HPDE6-E6E7 (cell line): ENCODE measurements around the gene F3.

Experiments used
- DNase-seq: peaks from one replicate; pipeline ENCODE4 v3.0.0; 2011; ENCODE audit warnings: missing footprints; ENCODE audit errors: extremely low spot score

The F3 gene

DNA sequence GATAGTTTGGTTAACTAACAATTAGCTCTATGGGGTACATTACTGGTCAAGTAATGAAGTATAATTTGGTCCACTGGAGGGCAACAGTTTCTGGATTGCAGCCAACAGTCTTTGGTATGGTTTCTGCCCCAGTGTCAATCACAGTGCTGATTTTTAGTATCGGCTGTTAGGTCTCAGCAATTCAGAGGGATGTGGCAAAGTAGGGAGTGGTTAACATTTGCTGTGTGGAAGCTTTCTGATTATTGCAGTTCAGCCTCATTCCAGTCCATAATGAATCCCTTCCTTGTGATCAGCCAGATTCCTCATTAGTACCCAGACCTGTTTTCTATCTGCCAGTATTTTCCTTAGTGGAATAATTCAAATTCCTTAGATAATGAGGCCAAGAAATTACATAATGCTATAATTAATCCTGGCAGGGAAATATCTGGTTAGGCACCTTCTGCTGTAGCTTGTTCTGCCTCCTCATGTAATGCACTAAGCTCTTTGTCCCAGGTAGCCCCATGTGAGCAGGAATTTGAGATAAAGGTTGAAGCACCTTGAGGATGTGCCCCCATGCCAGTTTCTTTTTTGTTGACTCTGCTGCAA lies 14.0 kb downstream of the F3 start:
- DNase-seq, result peak; percentile 55

DNA sequence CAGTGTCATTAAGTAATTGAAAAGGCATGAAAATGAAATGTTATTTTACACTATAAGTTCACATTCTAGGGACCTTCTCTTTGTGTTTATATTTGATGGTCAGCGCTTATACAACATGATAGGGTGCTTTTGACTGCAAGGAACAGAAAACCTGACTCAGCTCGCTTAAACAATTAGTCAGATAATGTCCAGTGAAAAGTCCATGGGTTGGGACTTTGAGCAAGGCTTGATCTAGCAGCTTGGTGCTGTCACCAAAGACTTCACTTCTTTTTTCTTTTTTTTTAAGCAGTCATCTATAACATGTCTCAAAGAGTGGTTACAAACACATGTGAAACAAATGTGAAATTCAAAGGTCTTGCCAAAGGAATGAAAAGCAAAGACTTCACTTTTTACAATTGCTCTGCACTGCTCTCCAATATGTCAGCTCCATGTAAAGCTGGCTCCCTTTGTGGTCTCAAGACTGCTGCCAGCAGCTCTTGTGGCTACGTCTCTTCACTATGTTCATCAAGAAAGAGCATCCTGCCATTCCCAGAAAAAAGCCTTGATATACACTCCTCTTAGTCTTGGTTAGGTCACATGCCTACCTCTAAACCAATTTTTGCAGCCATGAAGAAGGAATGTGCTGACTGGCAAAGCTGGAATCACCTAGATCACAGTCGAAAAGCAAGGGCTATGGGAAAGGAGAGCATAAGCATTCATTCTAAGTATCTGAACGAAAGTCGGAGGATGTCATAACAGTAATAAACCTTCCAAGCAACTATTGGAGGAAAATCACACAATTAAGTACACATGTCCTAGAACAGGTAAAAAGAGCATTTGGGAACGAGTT lies 15.2 kb downstream of the F3 start:
- no peak for DNase-seq

DNA sequence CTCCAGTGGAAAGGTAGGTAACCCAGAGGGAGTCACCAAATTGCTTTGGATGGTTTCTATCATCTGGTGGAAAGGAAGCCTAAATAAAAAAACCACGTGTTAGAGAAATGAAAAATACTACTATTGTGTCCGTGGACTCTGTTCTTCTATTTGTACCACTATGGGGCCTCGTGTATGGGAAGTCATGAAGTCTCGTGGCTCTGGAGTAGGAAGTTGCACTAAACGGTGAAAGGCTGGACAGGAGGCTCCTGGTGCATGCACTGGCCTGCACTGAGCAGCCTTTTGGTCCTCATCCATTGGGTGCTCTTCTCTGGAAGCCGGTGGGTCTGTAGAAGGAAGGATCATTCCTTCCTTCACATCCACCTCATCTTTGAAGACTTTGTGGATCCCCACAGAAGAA lies 17.0 kb downstream of the F3 start:
- DNase-seq, result no peak

DNA sequence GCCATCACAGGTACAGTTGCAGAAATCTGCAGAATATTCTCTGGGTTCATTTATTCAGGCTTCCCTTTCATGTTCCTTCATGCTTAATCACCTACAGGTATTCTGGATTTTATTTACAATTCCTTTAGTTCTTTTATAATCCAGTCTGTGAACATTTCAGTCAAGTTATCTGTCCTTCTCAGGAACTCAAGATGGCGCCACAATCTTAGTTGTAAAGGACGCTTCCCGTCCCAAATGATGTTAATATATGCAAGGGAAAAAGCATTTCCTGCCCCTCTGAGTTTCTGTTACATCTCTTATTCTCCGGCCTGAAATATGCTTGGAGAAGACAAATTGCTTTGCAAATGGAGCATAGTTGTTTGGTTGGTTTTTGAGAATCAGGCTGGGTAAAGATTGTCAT lies 19.3 kb downstream of the F3 start:
- no peak for DNase-seq

DNA sequence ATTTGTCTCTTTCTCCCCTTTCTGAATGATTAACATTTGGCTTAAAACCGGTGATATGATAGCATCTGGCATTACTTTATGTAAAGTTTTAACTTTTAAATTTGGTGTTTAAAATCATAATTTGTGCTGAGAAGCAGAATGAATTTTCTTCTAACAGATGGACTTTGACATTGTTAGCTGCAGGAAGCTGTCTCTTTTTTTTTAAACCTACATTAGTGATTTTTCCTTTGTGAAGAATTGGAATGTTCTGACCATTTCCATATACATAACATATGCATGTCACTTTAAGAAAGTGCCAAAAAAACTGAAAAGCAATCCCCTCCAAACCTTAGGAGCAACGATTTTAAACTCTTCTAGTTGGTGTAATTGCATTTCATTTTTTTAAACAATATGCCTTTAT lies 22.2 kb downstream of the F3 start:
- no peak for DNase-seq

DNA sequence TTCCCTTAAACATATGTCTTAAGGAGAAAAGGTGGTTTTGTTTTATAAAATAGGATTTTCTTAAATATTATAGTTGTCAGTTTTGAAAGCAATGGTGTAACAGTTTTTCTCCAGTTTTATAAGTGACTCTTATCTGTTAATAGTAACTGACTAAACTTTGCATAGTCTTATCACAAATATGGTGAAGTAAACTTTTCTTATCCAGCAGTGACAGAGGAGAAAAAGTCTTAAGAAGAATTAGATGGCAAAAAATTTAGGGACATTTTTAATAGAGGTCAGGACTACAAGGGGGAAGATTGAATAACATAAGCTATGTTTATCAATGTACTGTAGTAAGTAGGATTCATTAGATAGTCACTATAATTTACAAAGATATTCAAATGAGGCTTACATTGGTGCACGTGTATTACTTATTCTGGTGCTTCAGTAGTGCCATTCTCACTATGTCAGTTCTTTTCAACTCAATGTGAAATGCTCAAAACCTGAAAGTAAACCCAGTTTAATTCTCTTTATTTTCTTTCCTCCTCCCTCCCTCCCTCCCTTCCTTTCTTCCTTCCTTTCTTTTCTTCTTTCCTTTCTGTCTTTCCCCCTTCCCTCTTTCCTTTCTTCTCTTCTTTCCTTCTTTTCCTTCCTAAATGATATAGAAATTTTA lies 26.1 kb downstream of the F3 start:
- no peak for DNase-seq

DNA sequence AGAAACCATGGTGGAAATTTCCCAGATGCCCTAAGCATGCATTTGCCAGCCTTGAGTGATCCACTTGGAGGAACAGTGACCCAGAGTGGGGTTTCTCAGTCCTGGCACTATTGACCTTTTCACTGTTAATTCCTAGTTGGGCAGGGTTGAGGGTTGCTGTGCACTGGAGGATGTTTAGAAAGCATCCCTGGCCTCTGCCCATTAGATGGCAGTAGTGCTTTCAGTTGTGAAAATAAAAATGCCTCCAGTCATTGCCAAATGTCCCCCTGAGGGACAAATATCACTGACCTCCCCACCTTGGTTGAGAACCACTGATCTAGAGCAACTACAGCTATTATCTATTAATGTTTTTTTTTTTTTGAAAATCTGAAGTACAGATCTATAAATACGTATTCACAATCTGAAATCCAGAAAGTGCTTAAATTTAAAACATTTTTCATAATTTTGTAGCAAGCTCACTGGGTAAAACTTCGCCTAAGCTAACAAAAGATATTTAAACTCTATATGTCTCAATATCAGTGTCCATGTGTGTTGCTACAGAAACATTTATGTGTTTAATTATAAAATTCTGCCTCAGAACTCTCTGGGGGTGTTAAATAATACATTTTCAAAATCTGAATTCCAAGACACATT lies 27.3 kb downstream of the F3 start:
- DNase-seq, result no peak

DNA sequence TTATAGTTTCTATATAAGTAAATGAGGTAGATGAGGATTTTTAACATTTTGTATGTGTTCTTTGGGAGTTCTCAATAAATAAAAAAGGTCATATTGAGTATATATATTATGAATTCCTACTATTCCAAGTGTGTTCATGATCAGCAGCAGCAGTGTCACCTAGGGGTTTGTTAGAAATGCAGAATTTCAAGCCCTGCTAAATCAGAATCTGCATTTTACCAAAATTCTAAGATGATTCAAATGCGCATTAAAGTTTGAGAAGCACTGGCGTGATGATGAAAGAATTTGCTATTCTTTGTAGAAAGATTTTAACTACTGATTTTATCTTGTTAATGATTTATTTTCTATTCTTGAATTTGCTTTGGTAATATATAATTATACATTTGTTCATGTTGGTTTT lies 28.7 kb downstream of the F3 start:
- DNase-seq, result no peak

DNA sequence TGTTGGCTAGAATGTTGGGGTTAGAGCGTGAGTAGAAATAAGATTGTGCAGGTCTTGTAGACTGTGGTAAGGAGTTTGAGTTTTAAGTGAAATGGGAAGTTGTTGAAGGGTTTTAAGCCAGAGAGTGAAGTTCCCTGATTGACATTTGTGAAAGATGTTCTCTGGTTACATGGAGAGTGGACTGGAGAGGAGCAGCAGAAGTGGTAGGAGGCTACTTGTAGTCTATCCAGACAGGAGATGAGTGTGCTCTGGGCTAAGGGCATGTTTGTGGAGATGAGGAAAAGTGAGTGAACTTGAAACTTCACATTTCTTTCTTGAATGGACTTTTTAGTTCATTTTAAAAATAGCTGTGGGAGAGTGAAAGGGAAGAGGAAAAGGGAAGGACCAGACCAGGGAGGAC lies 37.0 kb downstream of the F3 start:
- no peak for DNase-seq

DNA sequence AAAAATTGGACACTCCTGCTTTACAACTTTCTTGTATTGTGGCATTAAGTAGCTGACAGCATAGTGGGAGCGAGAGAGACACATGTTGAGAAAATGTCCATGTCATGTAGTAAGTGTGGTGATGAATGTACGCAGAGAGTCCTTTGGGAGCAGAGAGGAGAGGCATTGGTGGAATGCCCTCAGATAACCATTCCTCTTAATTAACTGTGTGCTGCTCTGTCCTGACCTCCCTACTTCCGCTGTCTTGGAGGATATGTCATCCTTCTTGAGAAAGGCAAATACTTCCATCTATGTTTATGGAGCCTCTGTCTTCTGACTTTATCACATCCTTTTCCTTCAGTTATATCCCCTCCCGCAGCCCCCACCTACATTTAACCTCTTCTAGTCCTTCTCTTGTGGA lies 38.4 kb downstream of the F3 start:
- no peak for DNase-seq

DNA sequence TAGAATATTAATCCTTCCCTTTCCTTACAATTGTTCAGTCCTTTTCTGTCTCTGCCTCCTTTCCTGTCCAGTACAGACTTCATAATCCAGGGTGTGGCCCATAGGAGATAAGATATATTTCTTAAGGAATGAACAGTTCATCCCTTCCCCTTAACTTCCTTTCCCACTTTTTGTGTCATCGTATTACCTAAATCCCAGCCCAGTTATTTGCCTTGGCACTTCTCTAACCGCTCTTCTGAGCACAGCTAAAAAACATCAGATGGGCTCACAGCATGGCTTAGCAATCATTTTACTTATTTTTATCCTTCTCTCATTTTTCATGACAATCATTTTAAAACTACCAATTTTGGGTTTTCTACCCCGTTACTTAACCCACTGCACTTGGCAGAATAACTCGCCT lies 39.6 kb downstream of the F3 start:
- no peak for DNase-seq

DNA sequence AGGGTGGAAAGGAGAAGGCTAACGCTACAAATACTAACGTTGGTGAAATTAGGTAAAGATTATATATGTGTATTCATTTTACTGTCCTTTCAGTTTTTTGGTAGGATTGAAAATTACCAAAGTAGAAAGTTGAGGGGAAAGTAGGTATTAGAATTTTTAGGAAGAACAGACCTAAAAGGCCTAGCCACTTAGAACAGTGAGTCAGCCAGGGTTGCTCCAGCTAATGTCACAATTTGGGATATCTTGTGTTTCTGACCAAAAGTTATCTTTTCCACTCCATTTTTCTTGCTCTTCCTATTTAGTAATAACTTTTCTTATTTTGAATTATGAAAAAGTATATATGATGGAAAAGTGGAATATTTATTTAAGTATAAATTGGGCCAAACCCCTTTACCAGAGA lies 40.1 kb downstream of the F3 start:
- no peak for DNase-seq

DNA sequence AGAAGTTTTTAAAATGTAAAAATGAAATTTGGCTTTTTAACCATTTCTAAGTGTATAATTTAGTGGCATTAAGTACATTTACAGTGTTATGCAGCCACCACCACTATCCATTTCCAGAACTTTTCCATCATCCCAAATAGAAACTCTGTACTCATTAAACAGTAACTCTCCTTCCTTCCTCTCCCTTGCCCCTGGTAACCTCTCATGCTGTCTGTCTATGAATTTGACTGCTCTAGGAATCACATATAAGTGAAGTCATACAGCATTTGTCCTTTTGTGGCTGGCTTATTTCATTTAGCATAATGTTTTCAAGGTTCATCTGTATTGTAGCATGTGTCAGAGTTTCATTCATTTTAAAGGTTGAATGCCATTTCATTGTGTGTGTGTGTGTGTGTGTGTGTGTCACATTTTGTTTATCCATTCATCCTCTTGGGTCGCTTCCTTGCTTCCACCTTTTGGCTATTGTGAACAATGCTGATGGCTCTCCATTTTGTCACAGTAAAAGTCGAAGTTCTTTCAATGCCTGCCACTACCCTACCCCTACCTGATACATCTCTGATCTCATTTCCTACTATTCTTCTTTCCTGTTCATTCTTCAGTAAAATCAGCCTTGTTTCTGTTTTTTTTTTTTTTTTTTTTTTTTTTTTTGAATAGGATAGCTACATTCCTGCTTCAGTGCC lies 45.3 kb downstream of the F3 start:
- no peak for DNase-seq

DNA sequence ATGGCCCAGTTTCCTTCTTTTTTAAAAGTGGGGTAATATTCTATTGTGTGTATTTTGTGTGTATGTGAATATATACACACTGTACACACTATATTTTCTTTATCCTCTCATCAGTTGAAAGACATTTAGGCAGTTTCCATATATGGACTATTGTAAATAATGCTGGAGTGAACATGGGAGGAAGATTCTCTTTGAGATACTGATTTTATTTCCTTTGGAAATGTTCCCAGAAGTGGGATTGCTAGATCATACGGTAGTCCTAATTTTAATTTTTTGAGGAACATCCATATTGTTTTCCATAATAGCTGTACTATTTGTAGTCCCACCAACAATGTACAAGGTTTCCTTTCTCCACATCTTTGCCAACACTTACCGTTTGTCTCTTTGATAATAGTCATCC lies 51.0 kb downstream of the F3 start:
- DNase-seq, result no peak

DNA sequence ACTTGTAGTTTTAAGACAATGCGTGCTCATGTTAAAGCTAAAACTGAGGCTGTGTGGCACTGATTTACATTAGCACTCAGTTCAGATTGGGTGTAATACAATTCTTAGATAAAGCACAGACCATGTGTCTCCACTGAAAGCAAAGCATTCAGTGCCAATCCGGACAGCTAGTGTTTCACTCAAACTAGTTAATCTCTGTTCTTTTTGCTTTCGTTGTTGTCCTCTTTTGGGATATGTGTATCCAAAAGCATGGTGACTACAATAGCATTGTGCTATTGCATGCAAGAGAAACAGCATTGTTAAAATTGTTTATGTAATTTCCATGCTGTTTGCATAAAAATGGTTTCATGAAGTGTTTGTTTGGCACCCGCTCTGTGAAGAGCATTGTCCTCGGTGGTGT lies 54.6 kb downstream of the F3 start:
- DNase-seq, result no peak

DNA sequence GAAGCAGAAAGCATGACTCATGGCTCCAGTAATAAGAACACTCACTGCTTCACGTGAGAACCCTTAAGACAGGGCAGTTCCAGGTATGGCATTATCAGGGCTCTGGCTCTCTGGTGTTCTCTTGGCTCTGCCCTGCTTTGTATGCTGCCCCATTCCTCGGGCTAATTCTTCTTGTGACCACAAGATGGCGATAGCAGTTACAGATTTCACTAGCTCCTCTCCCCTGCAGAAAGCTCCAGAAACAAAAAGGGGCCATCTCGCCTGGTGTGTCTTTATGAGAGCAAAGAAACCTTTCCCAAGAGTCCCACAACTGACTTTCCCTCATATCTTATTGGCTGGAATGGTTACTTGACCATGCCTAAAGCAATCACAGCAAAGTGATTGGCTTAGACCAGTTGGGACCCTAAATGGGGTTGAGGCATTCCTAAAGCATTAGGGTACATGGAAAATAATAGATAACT lies 60.1 kb downstream of the F3 start:
- peak; percentile 71 for DNase-seq

DNA sequence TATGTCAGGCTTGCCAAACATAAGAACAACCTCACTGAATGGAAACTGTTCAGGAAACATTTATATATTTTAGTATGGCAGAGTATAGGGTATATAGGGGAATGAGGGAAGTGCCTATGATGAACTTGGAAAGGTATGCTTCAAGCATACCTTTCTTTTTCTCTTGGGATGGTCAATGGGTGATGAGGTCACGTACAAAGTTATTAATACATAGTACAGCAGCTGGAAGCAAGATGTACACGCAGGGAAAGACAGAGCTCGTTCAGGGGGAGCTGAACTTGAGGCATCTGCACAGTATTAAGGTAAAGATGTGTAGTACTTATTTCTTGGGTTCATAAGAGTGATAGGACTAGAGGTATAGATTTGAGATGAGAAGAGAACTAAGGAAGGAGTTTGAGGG lies 61.9 kb downstream of the F3 start:
- no peak for DNase-seq
